ENCODE measurements around the gene IL4R. TPM values are rescaled to one million over a fixed set of nuclear protein-coding genes. Genes with fewer than 3 reads are reported as not detected.
A peak's percentile ranks its signal among the peaks of the same experiment; 100 is the strongest.

IL4R gene
- total RNA-seq, 1 experiment from 2014 or later: 28.6 TPM

- Histone ChIP-seq H3K4me2 (ENCODE audit: insufficient read depth, insufficient read length, low read length) (no peak overlapping the region), H2BK20ac (ENCODE audit: low read depth, low read length, poor library complexity, severe bottlenecking) (no peak overlapping the region), H3K27ac (ENCODE audit: insufficient read length, low read depth, low read length) (no peak overlapping the region), H2BK120ac (ENCODE audit: low read depth, low read length, poor library complexity, severe bottlenecking) (no peak overlapping the region), H3K23me2 (ENCODE audit: insufficient read length, low read depth, low read length, poor library complexity, severe bottlenecking) (peaks cover 10% of the 10 kb centered on the region), H4K5ac (ENCODE audit: insufficient read length, low read depth, low read length) (no peak overlapping the region), H3K14ac (ENCODE audit: insufficient read depth, low read length) (no peak overlapping the region), H3K9me3 (ENCODE audit: control insufficient read depth, low read depth, low read length) (no peaks in the 10 kb centered on the region), H2AFZ (ENCODE audit: low read length) (no peak overlapping the region), H2BK5ac (ENCODE audit: insufficient read length, low read length) (no peak overlapping the region), H2AK5ac (ENCODE audit: insufficient read length, low read length) (no peak overlapping the region), H4K8ac (replicated peaks; ENCODE audit: insufficient read length, low read depth, low read length) (no peak overlapping the region), H3K79me2 (ENCODE audit: insufficient read depth, low read length) (peaks cover 2% of the 10 kb centered on the region; the same call in 1 of the 2 replicates), H3K4me1 (ENCODE audit: insufficient read depth, low read length) (peaks cover 7% of the 10 kb centered on the region; the same call in 1 of the 2 replicates), H2BK12ac (ENCODE audit: insufficient read length, low read depth, low read length) (no peak overlapping the region), H3T11ph (ENCODE audit: low read length) (no peak overlapping the region), H3K9ac (ENCODE audit: extremely low read depth, insufficient read length, low read length) (no peak overlapping the region), H4K91ac (ENCODE audit: insufficient read length, low read depth, low read length) (no peak overlapping the region), H3K23ac (ENCODE audit: insufficient read length, low read depth, low read length) (no peak overlapping the region), H4K20me1 (ENCODE audit: control insufficient read depth, insufficient read depth, insufficient read length) (peaks cover 2% of the 10 kb centered on the region), H3K56ac (ENCODE audit: insufficient read length, low read depth, low read length) (no peak overlapping the region), H2BK15ac (ENCODE audit: low read depth, low read length) (no peak overlapping the region), H3K27me3 (ENCODE audit: insufficient read depth, low read length) (no peaks in the 10 kb centered on the region), H3K4ac (ENCODE audit: low read depth, low read length) (no peak overlapping the region), H3K18ac (ENCODE audit: insufficient read length, low read depth, low read length) (no peak overlapping the region), H3K79me1 (ENCODE audit: insufficient read depth, low read depth, low read length, poor library complexity, severe bottlenecking) (no peaks in the 10 kb centered on the region)
- H3K4me1 Mint-ChIP-seq: peaks cover 20 to 40% of the 10 kb centered on the region in 2 experiments
- peak; percentile 17; the same call in 1 of the 3 replicates for TF ChIP-seq CTCF (conservative IDR thresholded peaks at IDR 0.05)
- H3K4me3 Mint-ChIP-seq: peak overlapping the region; percentile 81 to 93
- H3K27me3 Mint-ChIP-seq (ENCODE audit: low read depth): peaks cover 28% of the 10 kb centered on the region
- H3K36me3 Mint-ChIP-seq (ENCODE audit: insufficient read depth in 1 of 3, low read depth in 3 of 3): no peaks in the 10 kb centered on the region
- DNase-seq: peak; percentile 57
- no CpG with 5 or more reads among the region's 9 CpGs for WGBS (ENCODE audit: extremely low coverage, insufficient read length, low lambda C conversion rate)
- no peaks in the 10 kb centered on the region; a peak in 1 of 5 replicates for H3K9me3 Mint-ChIP-seq
- peak overlapping the region in 1 of 3 experiments; percentile 7; a peak in 2 of 7 replicates for H3K27ac Mint-ChIP-seq
These were observed 1.7 kb downstream of the IL4R start for GRCh38 chr16:27315333-27316037.
